OCI-LY7 (cell line): ENCODE measurements around the gene MS4A18. TPM values are rescaled to one million over a fixed set of nuclear protein-coding genes. Genes with fewer than 3 reads are reported as not detected.

Experiments
- BruUV-seq: library from RNA; stranded (reverse); fragments of 400-500 nt; replicated peaks from 2 replicates; lab custom pipeline; 2021; lab: Mats Ljungman, UMichigan
- CTCF ChIA-PET: fragments of 300-600 bp; sonication (Branson Sonifier 250); formaldehyde crosslinking; loops from one replicate; lab custom pipeline; 2022; ENCODE audit warnings: antibody characterized with exemption; ENCODE audit not compliant: unreplicated experiment; lab: Charles Lee
- POLR2A ChIA-PET: fragments of 300-600 bp; sonication (Branson Sonifier 250); formaldehyde crosslinking; loops from one replicate; lab custom pipeline; 2022; ENCODE audit warnings: antibody characterized with exemption; lab: Charles Lee
- DNase-seq: peaks from one replicate; pipeline ENCODE4 v3.0.0-alpha.2; 2015; ENCODE audit warnings: low spot score
- H2AFZ ChIP-seq: fragments of 200-600 bp; sonication (generic), shearing (Covaris generic); 2 replicates; pipeline ENCODE4 v1.6.1; 2014; ENCODE audit warnings: mild to moderate bottlenecking, antibody characterized with exemption, low read length, moderate library complexity
- H3K27ac ChIP-seq: fragments of 200-600 bp; sonication (generic); 2 replicates; pipeline ENCODE4 v1.5.1; 2014; ENCODE audit warnings: mixed run types, low read depth, mild to moderate bottlenecking, moderate library complexity, low read length, inconsistent platforms; ENCODE audit not compliant: poor library complexity, severe bottlenecking
- H3K36me3 ChIP-seq: fragments of 200-600 bp; sonication (generic); 2 replicates; pipeline ENCODE4 v1.6.1; 2014; ENCODE audit warnings: mild to moderate bottlenecking, antibody characterized with exemption, low read length, moderate library complexity, mixed read lengths; ENCODE audit not compliant: insufficient read depth
- H3K4me1 ChIP-seq: fragments of 200-600 bp; sonication (generic); 2 replicates; pipeline ENCODE4 v1.5.1; 2014; ENCODE audit warnings: mild to moderate bottlenecking, low read length; ENCODE audit not compliant: insufficient read depth, poor library complexity, severe bottlenecking
- H3K4me2 ChIP-seq: fragments of 200-600 bp; sonication (generic); 2 replicates; pipeline ENCODE4 v1.6.1; 2014; ENCODE audit warnings: mild to moderate bottlenecking, low read length
- H3K4me3 ChIP-seq: fragments of 200-600 bp; sonication (generic); 2 replicates; pipeline ENCODE4 v1.5.1; 2014; ENCODE audit warnings: mild to moderate bottlenecking, low read depth, low read length; ENCODE audit not compliant: poor library complexity, severe bottlenecking
- H3K79me2 ChIP-seq: fragments of 200-600 bp; sonication (generic); 2 replicates; pipeline ENCODE4 v1.6.1; 2016; ENCODE audit warnings: low read depth, mild to moderate bottlenecking, low read length, moderate library complexity, mixed read lengths; ENCODE audit not compliant: insufficient read depth
- H3K9me2 ChIP-seq: fragments of 200-600 bp; sonication (generic); 2 replicates; pipeline ENCODE4 v1.6.1; 2016; ENCODE audit warnings: mild to moderate bottlenecking, low read length, mixed read lengths; ENCODE audit not compliant: insufficient read depth
- H3K9me3 ChIP-seq: fragments of 200-600 bp; sonication (generic); 2 replicates; pipeline ENCODE4 v1.6.1; 2014; ENCODE audit warnings: mild to moderate bottlenecking, mixed run types, low read length, mixed read lengths
- H4K20me1 ChIP-seq: fragments of 200-600 bp; sonication (generic); 2 replicates; pipeline ENCODE4 v1.6.1; 2014; ENCODE audit warnings: mild to moderate bottlenecking, antibody characterized with exemption, low read length, moderate library complexity, mixed read lengths; ENCODE audit not compliant: insufficient read depth
- EZH2phosphoT487 ChIP-seq: fragments of 200-600 bp; sonication (generic); IDR thresholded peaks from 2 replicates; pipeline ENCODE4 v1.6.1; 2018; ENCODE audit warnings: low read depth, borderline replicate concordance, mild to moderate bottlenecking, mixed run types, antibody characterized with exemption, low read length, moderate library complexity, mixed read lengths
- intact Hi-C: fragments of 100-400 bp; cut with micrococcal nuclease; formaldehyde crosslinking; loops from one replicate; pipeline ENCODE4 v1.10.0; 2022; ENCODE audit not compliant: unreplicated experiment
- total RNA-seq, 2 experiments: library from RNA; depleted of rRNA in 1 of 2; stranded (reverse); fragments of >200 nt in 1 of 2; shearing (Covaris generic) in 1 of 2; gene quantifications; 2 replicates each; pipeline ENCODE4 v1.2.3, GENCODE V29; 2014 to 2022
- TF ChIP-seq, protein P1 (sequence below): fragments of 200-600 bp; sonication (generic); conservative IDR thresholded peaks from 2 replicates; pipeline ENCODE4 v1.5.1; 2014; ENCODE audit warnings: mild to moderate bottlenecking, antibody characterized with exemption, low read length, moderate library complexity, mixed read lengths

The MS4A18 gene
- total RNA-seq, 2 experiments from 2014 or later = not detected

DNA sequence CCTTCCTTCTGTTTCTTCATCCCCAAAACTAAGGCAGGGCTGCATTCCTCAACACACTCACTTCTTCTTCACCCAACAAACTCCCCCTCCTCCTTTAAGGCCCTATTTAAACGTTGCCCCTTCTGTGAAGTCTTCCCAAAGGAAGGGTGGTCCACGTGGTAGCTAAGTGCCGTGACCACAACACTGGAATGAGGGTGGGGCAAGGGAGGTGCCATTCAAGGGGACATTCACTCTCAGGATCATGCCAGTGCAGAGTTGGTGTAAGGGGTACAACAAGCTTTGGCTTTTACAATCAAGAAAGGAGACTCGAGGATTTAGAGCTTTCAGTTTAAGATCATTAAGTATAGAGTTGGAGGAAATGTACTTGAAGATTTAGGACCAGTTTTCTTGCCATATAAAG lies 52.6 kb downstream of the MS4A18 start:
- Histone ChIP-seq H2AFZ (no peak overlapping the region), H3K4me3 (no peak overlapping the region), H3K9me2 (no peaks in the 10 kb centered on the region), H3K9me3 (no peaks in the 10 kb centered on the region), H3K79me2 (no peaks in the 10 kb centered on the region), H4K20me1 (no peaks in the 10 kb centered on the region), H3K4me2 (no peak overlapping the region), H3K27ac (no peak overlapping the region), H3K36me3 (no peaks in the 10 kb centered on the region), H3K4me1 (no peaks in the 10 kb centered on the region)
- BruUV-seq = no TSS peak
- intact Hi-C loops = no loop called here
- CTCF ChIA-PET = interaction anchor here (1.6 kb wide), 1 partner anchor 14 kb away, joined by 5 read pairs; no protein-coding TSS in a partner anchor
- POLR2A ChIA-PET = no interaction called here
- TF ChIP-seq, protein P1, sequence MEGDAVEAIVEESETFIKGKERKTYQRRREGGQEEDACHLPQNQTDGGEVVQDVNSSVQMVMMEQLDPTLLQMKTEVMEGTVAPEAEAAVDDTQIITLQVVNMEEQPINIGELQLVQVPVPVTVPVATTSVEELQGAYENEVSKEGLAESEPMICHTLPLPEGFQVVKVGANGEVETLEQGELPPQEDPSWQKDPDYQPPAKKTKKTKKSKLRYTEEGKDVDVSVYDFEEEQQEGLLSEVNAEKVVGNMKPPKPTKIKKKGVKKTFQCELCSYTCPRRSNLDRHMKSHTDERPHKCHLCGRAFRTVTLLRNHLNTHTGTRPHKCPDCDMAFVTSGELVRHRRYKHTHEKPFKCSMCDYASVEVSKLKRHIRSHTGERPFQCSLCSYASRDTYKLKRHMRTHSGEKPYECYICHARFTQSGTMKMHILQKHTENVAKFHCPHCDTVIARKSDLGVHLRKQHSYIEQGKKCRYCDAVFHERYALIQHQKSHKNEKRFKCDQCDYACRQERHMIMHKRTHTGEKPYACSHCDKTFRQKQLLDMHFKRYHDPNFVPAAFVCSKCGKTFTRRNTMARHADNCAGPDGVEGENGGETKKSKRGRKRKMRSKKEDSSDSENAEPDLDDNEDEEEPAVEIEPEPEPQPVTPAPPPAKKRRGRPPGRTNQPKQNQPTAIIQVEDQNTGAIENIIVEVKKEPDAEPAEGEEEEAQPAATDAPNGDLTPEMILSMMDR = no peak
- TF ChIP-seq EZH2phosphoT487 = no peak
- no peak for DNase-seq

DNA sequence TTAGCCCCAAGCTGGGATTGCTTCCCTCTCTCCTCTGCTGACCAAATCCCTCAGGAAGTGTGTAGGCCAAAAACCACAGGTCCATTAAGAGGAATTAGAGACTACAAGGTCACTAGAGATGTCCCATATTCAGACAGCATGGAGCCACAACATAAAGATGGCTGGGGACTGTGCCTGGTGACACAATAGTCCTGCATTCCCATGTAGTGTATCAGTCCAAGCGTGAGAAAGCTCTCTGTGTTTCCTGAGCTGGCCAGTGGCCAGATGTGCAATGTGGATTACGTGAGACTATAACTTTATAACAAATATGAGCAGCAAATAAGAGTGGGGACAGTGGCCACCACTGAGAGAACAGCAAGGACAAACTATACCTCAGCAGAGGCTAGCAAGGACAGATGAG lies 53.1 kb downstream of the MS4A18 start:
- TF ChIP-seq EZH2phosphoT487 = no peak
- TF ChIP-seq, protein P1 = no peak
- CTCF ChIA-PET = interaction anchor here (1.6 kb wide), 1 partner anchor 14 kb away, joined by 5 read pairs; no protein-coding TSS in a partner anchor
- Histone ChIP-seq H4K20me1 (no peaks in the 10 kb centered on the region), H3K27ac (no peak overlapping the region), H2AFZ (no peak overlapping the region), H3K4me1 (no peaks in the 10 kb centered on the region), H3K36me3 (no peaks in the 10 kb centered on the region), H3K79me2 (no peaks in the 10 kb centered on the region), H3K4me3 (no peak overlapping the region), H3K9me3 (no peaks in the 10 kb centered on the region), H3K9me2 (no peaks in the 10 kb centered on the region), H3K4me2 (no peak overlapping the region)
- no peak for DNase-seq
- POLR2A ChIA-PET = no interaction called here
- intact Hi-C loops = no loop called here
- BruUV-seq = no TSS peak

DNA sequence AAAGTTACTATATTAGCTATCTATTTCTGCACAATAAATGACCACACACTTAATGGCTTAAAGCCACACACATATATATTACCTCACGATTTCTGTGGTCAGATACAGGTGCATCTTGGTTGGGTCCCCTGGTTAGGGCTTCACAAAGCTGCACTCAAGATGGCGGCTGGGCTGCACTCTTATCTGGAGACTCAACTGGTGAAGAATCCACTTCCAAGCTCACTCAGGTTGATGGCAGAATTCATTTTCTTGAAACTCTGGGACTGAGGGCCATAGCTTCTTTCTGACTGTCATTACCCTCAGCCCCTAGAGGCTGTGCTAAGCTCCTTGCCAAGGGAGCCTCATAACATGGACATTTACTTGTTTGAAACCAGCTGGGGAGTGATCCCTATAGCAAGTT lies 55.5 kb downstream of the MS4A18 start:
- ChIA-PET POLR2A (interaction anchor here (1.2 to 1.4 kb wide), 2 partner anchors 11 to 144 kb away, joined by 3 read pairs; partner anchors contain the start of gene TMEM132A), CTCF (no interaction called here)
- intact Hi-C loops = no loop called here
- BruUV-seq = no TSS peak
- Histone ChIP-seq H3K4me2 (no peak overlapping the region), H3K4me3 (no peak overlapping the region), H4K20me1 (no peaks in the 10 kb centered on the region), H3K79me2 (no peaks in the 10 kb centered on the region), H2AFZ (no peak overlapping the region), H3K36me3 (no peaks in the 10 kb centered on the region), H3K27ac (no peak overlapping the region), H3K9me3 (no peaks in the 10 kb centered on the region), H3K9me2 (no peaks in the 10 kb centered on the region), H3K4me1 (no peaks in the 10 kb centered on the region)
- DNase-seq = no peak
- TF ChIP-seq, protein P1 = no peak
- no peak for TF ChIP-seq EZH2phosphoT487
